Endothelial cell of umbilical vein (primary cell): ENCODE data around the gene SH3YL1. TPM values are rescaled to one million over a fixed set of nuclear protein-coding genes. Genes with fewer than 3 reads are reported as not detected.

Source experiments
- BruUV-seq: library from RNA; stranded (reverse); fragments of 400-500 nt; replicated peaks from 2 replicates; lab custom pipeline; 2021; lab: Mats Ljungman, UMichigan
- CTCF ChIA-PET: fragments of 300-600, 350-600 bp; sonication (Branson Sonifier 250); formaldehyde crosslinking; loops from one replicate; lab custom pipeline; 2021; ENCODE audit warnings: antibody characterized with exemption, inconsistent platforms; lab: Charles Lee
- POLR2A ChIA-PET: fragments of 300-600, 350-600 bp; sonication (Branson Sonifier 250); formaldehyde crosslinking; loops from one replicate; lab custom pipeline; 2021; ENCODE audit warnings: antibody characterized with exemption, inconsistent platforms; lab: Charles Lee
- DNase-seq: peaks from one replicate; pipeline ENCODE4 v3.0.0-alpha.2; 2011; ENCODE audit warnings: low read depth, low spot score
- FAIRE-seq: peaks from 2 replicates; lab custom pipeline; 2011; peaks lifted over from hg19 to GRCh38; lab: Jason Lieb, UNC
- H2AFZ ChIP-seq: 2 replicates; pipeline ENCODE4 v1.6.0; 2012; ENCODE audit warnings: low read depth, low read length, control low read depth, inconsistent platforms
- H3K27ac ChIP-seq: 2 replicates; pipeline ENCODE4 v1.5.1; 2011; ENCODE audit warnings: low read depth, mild to moderate bottlenecking, control low read depth, low read length, moderate library complexity; ENCODE audit not compliant: insufficient read depth
- H3K27me3 ChIP-seq, 2 experiments: 2 replicates each; pipeline versions ENCODE4 v1.6.0 to v1.6.1; 2011; ENCODE audit warnings: low read length in 2 of 2, mixed read lengths in 1 of 2; ENCODE audit not compliant: control insufficient read depth in 2 of 2, insufficient read depth in 2 of 2
- H3K36me3 ChIP-seq, 2 experiments: 2 replicates in 1 of 2; 3 replicates in 1 of 2; pipeline ENCODE4 v1.5.1; 2011; ENCODE audit warnings: low read length in 2 of 2, mild to moderate bottlenecking in 1 of 2, moderate library complexity in 1 of 2; ENCODE audit not compliant: control insufficient read depth in 2 of 2, insufficient read depth in 2 of 2; ENCODE audit errors: extremely low read depth in 1 of 2
- H3K4me1 ChIP-seq: 3 replicates; pipeline ENCODE4 v1.5.1; 2011; ENCODE audit warnings: mild to moderate bottlenecking, low read length; ENCODE audit not compliant: control insufficient read depth, insufficient read depth; ENCODE audit errors: extremely low read depth
- H3K4me2 ChIP-seq: 2 replicates; pipeline ENCODE4 v1.6.1; 2011; ENCODE audit warnings: low read length, control low read depth, mixed read lengths; ENCODE audit not compliant: insufficient read depth
- H3K4me3 ChIP-seq, 3 experiments: fragments of 200-600 bp in 1 of 3; sonication (generic), shearing (Covaris generic) in 1 of 3; replicated peaks in 1 of 3; 2 replicates each; pipeline ENCODE4 v1.5.1; 2011 to 2016; ENCODE audit warnings: control low read depth in 3 of 3, low read length in 3 of 3, mild to moderate bottlenecking in 2 of 3, inconsistent platforms in 1 of 3, low read depth in 1 of 3, moderate library complexity in 1 of 3; ENCODE audit not compliant: insufficient read depth in 1 of 3
- H3K79me2 ChIP-seq: 2 replicates; pipeline ENCODE4 v1.6.0; 2012; ENCODE audit warnings: low read length, inconsistent platforms; ENCODE audit not compliant: control insufficient read depth, insufficient read depth
- H3K9ac ChIP-seq: replicated peaks from 2 replicates; pipeline ENCODE3; 2011; ENCODE audit warnings: low read length, control low read depth; ENCODE audit not compliant: insufficient read depth; ENCODE audit errors: extremely low read depth
- H3K9me1 ChIP-seq: replicated peaks from 3 replicates; pipeline ENCODE4 v1.6.0; 2011; ENCODE audit warnings: mild to moderate bottlenecking, low read length; ENCODE audit not compliant: control insufficient read depth, insufficient read depth; ENCODE audit errors: extremely low read depth
- H3K9me3 ChIP-seq: replicated peaks from 2 replicates; pipeline ENCODE4 v1.5.1; 2012; ENCODE audit warnings: low read length, inconsistent platforms; ENCODE audit not compliant: control insufficient read depth, insufficient read depth
- H4K20me1 ChIP-seq: replicated peaks from 2 replicates; pipeline ENCODE3; 2011; ENCODE audit warnings: mild to moderate bottlenecking, low read length; ENCODE audit not compliant: control insufficient read depth, insufficient read depth; ENCODE audit errors: extremely low read depth
- CTCF ChIP-seq, 2 donors: IDR thresholded peaks; 1 replicate in 1 of 2; 2 replicates in 1 of 2; pipeline ENCODE4 v1.5.1; 2011; ENCODE audit warnings: low read length in 2 of 2, mild to moderate bottlenecking in 2 of 2, moderate library complexity in 2 of 2, control low read depth in 1 of 2, inconsistent platforms in 1 of 2, low read depth in 1 of 2; ENCODE audit not compliant: insufficient read depth in 1 of 2; ENCODE audit errors: extremely low read depth in 1 of 2
- EZH2 ChIP-seq: IDR thresholded peaks from 2 replicates; pipeline ENCODE4 v1.6.1; 2012; ENCODE audit warnings: borderline replicate concordance, low read depth, mild to moderate bottlenecking, moderate library complexity, low read length, inconsistent platforms; ENCODE audit not compliant: severe bottlenecking
- FOS ChIP-seq: IDR thresholded peaks from 2 replicates; pipeline ENCODE4 v1.6.1; 2011; ENCODE audit warnings: mild to moderate bottlenecking, low read length, moderate library complexity, borderline replicate concordance; ENCODE audit not compliant: insufficient read depth
- GATA2 ChIP-seq: IDR thresholded peaks from 2 replicates; pipeline ENCODE4 v1.7.0; 2011; ENCODE audit warnings: low read depth, mild to moderate bottlenecking, moderate library complexity, mixed read lengths, low read length; ENCODE audit not compliant: insufficient read length, insufficient read depth
- JUN ChIP-seq: IDR thresholded peaks from 2 replicates; pipeline ENCODE4 v1.6.1; 2011; ENCODE audit warnings: borderline replicate concordance, low read depth; ENCODE audit not compliant: insufficient read length, insufficient read depth
- MAX ChIP-seq: IDR thresholded peaks from 2 replicates; pipeline ENCODE4 v1.6.1; 2011; ENCODE audit not compliant: insufficient read depth, insufficient read length
- MYC ChIP-seq: IDR thresholded peaks from one replicate; pipeline ENCODE4 v1.6.1; 2011; ENCODE audit warnings: mild to moderate bottlenecking, low read depth, low read length
- POLR2A ChIP-seq: IDR thresholded peaks from 2 replicates; pipeline ENCODE4 v1.6.1; 2012; ENCODE audit warnings: low read depth, mild to moderate bottlenecking, control low read depth, low read length
- POLR2AphosphoS5 ChIP-seq: IDR thresholded peaks from 2 replicates; pipeline ENCODE4 v1.6.1; 2012; ENCODE audit warnings: low read depth, mild to moderate bottlenecking, control low read depth, low read length, moderate library complexity; ENCODE audit not compliant: insufficient read depth
- dilution Hi-C: fragments of 300-500 bp; cut with MboI; formaldehyde crosslinking; loops from one replicate; pipeline ENCODE4 v1.15.0; 2019; ENCODE audit warnings: low sequenced_read_pairs; ENCODE audit not compliant: extremely low pct_ligation_motif_present
- intact Hi-C: fragments of 100-400 bp; cut with micrococcal nuclease; formaldehyde crosslinking; loops from one replicate; pipeline ENCODE4 v1.10.0; 2022
- polyA plus RNA-seq, 4 experiments: library from polyadenylated mRNA; depleted of rRNA in 3 of 4; stranded (reverse) in 3 of 4; unstranded in 1 of 4; fragments of >200 nt; gene quantifications; 2 replicates each; pipeline versions ENCODE4 v1.2.1 to v1.2.3, GENCODE V29; 2011 to 2012; ENCODE audit warnings: missing spikeins in 1 of 4
- total RNA-seq: library from RNA; stranded (reverse); gene quantifications from 2 replicates; pipeline ENCODE4 v1.2.3, GENCODE V29; 2021

Gene SH3YL1
- total and polyA plus RNA-seq, 2 donors (not counting 3 experiments of a cell fraction or from before 2014, with no cell fraction given), result 12.5 to 22.4 TPM

- dilution Hi-C loops, result no loop called here
- no peak overlapping the region for H3K9ac ChIP-seq
- no peak overlapping the region for H3K27ac ChIP-seq
- no peak for FAIRE-seq
- H3K9me3 ChIP-seq, result no peaks in the 10 kb centered on the region
- ChIA-PET CTCF (no interaction called here), POLR2A (no interaction called here)
- no TSS peak for BruUV-seq
- TF ChIP-seq POLR2A (no peak), MAX (no peak), GATA2 (no peak), CTCF (IDR thresholded peaks at IDR 0.05; ENCODE audit: extremely low read depth in 1 of 2, insufficient read depth in 1 of 2, low read depth in 1 of 2, low read length in 2 of 2) (no peak), POLR2AphosphoS5 (no peak), EZH2 (no peak), JUN (no peak), FOS (no peak), MYC (no peak)
- H4K20me1 ChIP-seq, result no peaks in the 10 kb centered on the region
- no peaks in the 10 kb centered on the region for H3K9me1 ChIP-seq
- DNase-seq, result no peak
- peaks cover 0 to 3% of the 10 kb centered on the region in 2 experiments for H3K36me3 ChIP-seq
- no peaks in the 10 kb centered on the region for H3K27me3 ChIP-seq
- H3K4me3 ChIP-seq, result no peak overlapping the region
- H3K4me1 ChIP-seq, result no peaks in the 10 kb centered on the region
- no peaks in the 10 kb centered on the region for H3K79me2 ChIP-seq
- no peak overlapping the region for H2AFZ ChIP-seq
- intact Hi-C loops, result no loop called here
- no peak overlapping the region for H3K4me2 ChIP-seq
These were observed 14.2 kb downstream of the SH3YL1 start for GRCh38 chr2:249538-250042.
